ENCODE data around the gene CHD2.

The CHD2 gene

GRCh38 chr15:92881802-92882696 is 18.1 kb upstream of the CHD2 start:
- 25% methylated on average over 19 of the region's 41 CpGs for WGBS (ENCODE audit: insufficient coverage)
- Histone ChIP-seq H3K4me3 (ENCODE audit: control insufficient read depth in 1 of 7, extremely low read depth in 1 of 7, insufficient read depth in 4 of 7, low read depth in 2 of 7, low read length in 6 of 7) (peak overlapping the region in 6 of 7 experiments; percentile 48 to 91 (median 66)), H3K9me3 (ENCODE audit: control extremely low read depth in 1 of 5, control insufficient read depth in 4 of 5, insufficient read depth in 2 of 5, low read depth in 1 of 5, low read length in 4 of 5) (no peaks in the 10 kb centered on the region), H3K27ac (ENCODE audit: insufficient read depth in 1 of 2, low read depth in 1 of 2, low read length in 2 of 2, poor library complexity in 1 of 2, severe bottlenecking in 2 of 2) (peak overlapping the region; percentile 81 to 97), H3K36me3 (ENCODE audit: control insufficient read depth in 4 of 4, insufficient read depth in 4 of 4, low read length in 3 of 4) (peaks cover 0 to 12% (median 7%) of the 10 kb centered on the region in 4 experiments), H3K27me3 (replicated peaks in 2 of 5; ENCODE audit: control insufficient read depth in 4 of 5, insufficient read depth in 5 of 5, low read length in 4 of 5) (no peaks in the 10 kb centered on the region), H3K4me1 (ENCODE audit: control extremely low read depth in 1 of 4, control insufficient read depth in 4 of 4, insufficient read depth in 4 of 4, low read length in 3 of 4) (peaks cover 19 to 46% (median 39%) of the 10 kb centered on the region in 4 experiments)
- ChIA-PET CTCF (interaction anchor here (0.7 to 2.2 kb wide), 17 partner anchors 14 to 85 kb away, joined by 3 to 29 read pairs (median 5); partner anchors contain the start of gene CHD2), POLR2A (interaction anchor here (0.6 to 4.0 kb wide), 16 partner anchors 14 to 85 kb away, joined by 3 to 83 read pairs (median 6); partner anchors contain the start of gene CHD2)
- DNase-seq: peak; percentile 99 to 100 (median 100)

GRCh38 chr15:92882697-92883162 is 17.4 kb upstream of the CHD2 start:
- no peak for DNase-seq
- ChIA-PET CTCF (interaction anchor here (0.7 to 3.0 kb wide), 17 partner anchors 9 to 86 kb away, joined by 3 to 29 read pairs (median 5); partner anchors contain the start of gene CHD2), POLR2A (interaction anchor here (0.6 to 4.0 kb wide), 18 partner anchors 13 to 86 kb away, joined by 3 to 83 read pairs (median 6); partner anchors contain the start of gene CHD2)
- no peaks in the 10 kb centered on the region for H3K27me3 ChIP-seq (replicated peaks in 2 of 5; ENCODE audit: control insufficient read depth in 4 of 5, insufficient read depth in 5 of 5, low read length in 4 of 5)
- H3K4me3 ChIP-seq (ENCODE audit: control insufficient read depth in 1 of 7, extremely low read depth in 1 of 7, insufficient read depth in 4 of 7, low read depth in 2 of 7, low read length in 6 of 7): peak overlapping the region; percentile 84 to 100 (median 91)
- WGBS (ENCODE audit: insufficient coverage): under 1% methylated on average over 48 of the region's 67 CpGs
- H3K36me3 ChIP-seq (ENCODE audit: control insufficient read depth in 4 of 4, insufficient read depth in 4 of 4, low read length in 3 of 4): peaks cover 3 to 17% (median 12%) of the 10 kb centered on the region in 4 experiments
- peak overlapping the region; percentile 94 to 97 for H3K27ac ChIP-seq (ENCODE audit: insufficient read depth in 1 of 2, low read depth in 1 of 2, low read length in 2 of 2, poor library complexity in 1 of 2, severe bottlenecking in 2 of 2)
- peaks cover 19 to 51% (median 41%) of the 10 kb centered on the region in 4 experiments for H3K4me1 ChIP-seq (ENCODE audit: control extremely low read depth in 1 of 4, control insufficient read depth in 4 of 4, insufficient read depth in 4 of 4, low read length in 3 of 4)
- H3K9me3 ChIP-seq (ENCODE audit: control extremely low read depth in 1 of 5, control insufficient read depth in 4 of 5, insufficient read depth in 2 of 5, low read depth in 1 of 5, low read length in 4 of 5): no peaks in the 10 kb centered on the region

GRCh38 chr15:92883163-92883875 is 16.8 kb upstream of the CHD2 start:
- peak overlapping the region; percentile 94 to 97 for H3K27ac ChIP-seq (ENCODE audit: insufficient read depth in 1 of 2, low read depth in 1 of 2, low read length in 2 of 2, poor library complexity in 1 of 2, severe bottlenecking in 2 of 2)
- peaks cover 19 to 55% (median 41%) of the 10 kb centered on the region in 4 experiments for H3K4me1 ChIP-seq (ENCODE audit: control extremely low read depth in 1 of 4, control insufficient read depth in 4 of 4, insufficient read depth in 4 of 4, low read length in 3 of 4)
- H3K9me3 ChIP-seq (ENCODE audit: control extremely low read depth in 1 of 5, control insufficient read depth in 4 of 5, insufficient read depth in 2 of 5, low read depth in 1 of 5, low read length in 4 of 5): no peaks in the 10 kb centered on the region
- CTCF ChIA-PET: interaction anchor here (1.1 to 3.0 kb wide), 11 partner anchors 8 to 74 kb away, joined by 3 to 29 read pairs (median 7); partner anchors contain the start of gene CHD2
- DNase-seq: peak in 1 of 3 donors; percentile 50
- H3K4me3 ChIP-seq (ENCODE audit: control insufficient read depth in 1 of 7, extremely low read depth in 1 of 7, insufficient read depth in 4 of 7, low read depth in 2 of 7, low read length in 6 of 7): peak overlapping the region; percentile 84 to 100 (median 91)
- WGBS (ENCODE audit: insufficient coverage): 0% methylated on average over 31 of the region's 53 CpGs
- no peaks in the 10 kb centered on the region for H3K27me3 ChIP-seq (replicated peaks in 2 of 5; ENCODE audit: control insufficient read depth in 4 of 5, insufficient read depth in 5 of 5, low read length in 4 of 5)
- POLR2A ChIA-PET: interaction anchor here (0.9 to 4.0 kb wide), 11 partner anchors 13 to 86 kb away, joined by 3 to 83 read pairs (median 8); partner anchors contain the start of gene CHD2
- H3K36me3 ChIP-seq (ENCODE audit: control insufficient read depth in 4 of 4, insufficient read depth in 4 of 4, low read length in 3 of 4): peaks cover 7 to 23% (median 17%) of the 10 kb centered on the region in 4 experiments

- Histone ChIP-seq H3K27ac (ENCODE audit: insufficient read depth in 1 of 2, low read depth in 1 of 2, low read length in 2 of 2, poor library complexity in 1 of 2, severe bottlenecking in 2 of 2) (peak overlapping the region; percentile 94 to 97), H3K4me1 (ENCODE audit: control extremely low read depth in 1 of 4, control insufficient read depth in 4 of 4, insufficient read depth in 4 of 4, low read length in 3 of 4) (peaks cover 19 to 55% (median 38%) of the 10 kb centered on the region in 4 experiments), H3K4me3 (ENCODE audit: control insufficient read depth in 1 of 7, extremely low read depth in 1 of 7, insufficient read depth in 4 of 7, low read depth in 2 of 7, low read length in 6 of 7) (peak overlapping the region in 6 of 7 experiments; percentile 84 to 100 (median 95)), H3K36me3 (ENCODE audit: control insufficient read depth in 4 of 4, insufficient read depth in 4 of 4, low read length in 3 of 4) (peaks cover 7 to 28% (median 18%) of the 10 kb centered on the region in 4 experiments), H3K9me3 (ENCODE audit: control extremely low read depth in 1 of 5, control insufficient read depth in 4 of 5, insufficient read depth in 2 of 5, low read depth in 1 of 5, low read length in 4 of 5) (no peaks in the 10 kb centered on the region), H3K27me3 (replicated peaks in 2 of 5; ENCODE audit: control insufficient read depth in 4 of 5, insufficient read depth in 5 of 5, low read length in 4 of 5) (no peaks in the 10 kb centered on the region)
- 0% methylated on average over 3 of the region's 12 CpGs for WGBS (ENCODE audit: insufficient coverage)
- ChIA-PET CTCF (interaction anchor here (1.3 to 3.0 kb wide), 6 partner anchors 8 to 75 kb away, joined by 3 to 16 read pairs (median 6); partner anchors contain the start of gene CHD2), POLR2A (interaction anchor here (0.7 to 4.0 kb wide), 7 partner anchors 12 to 74 kb away, joined by 3 to 83 read pairs (median 8); partner anchors contain the start of gene CHD2)
- no peak for DNase-seq
Observed at GRCh38 chr15:92883876-92884435, 16.2 kb upstream of the CHD2 start.

GRCh38 chr15:92884436-92885223 is 15.5 kb upstream of the CHD2 start:
- H3K4me3 ChIP-seq (ENCODE audit: control insufficient read depth in 1 of 7, extremely low read depth in 1 of 7, insufficient read depth in 4 of 7, low read depth in 2 of 7, low read length in 6 of 7): peak overlapping the region in 6 of 7 experiments; percentile 84 to 100 (median 95)
- H3K36me3 ChIP-seq (ENCODE audit: control insufficient read depth in 4 of 4, insufficient read depth in 4 of 4, low read length in 3 of 4): peaks cover 9 to 32% (median 20%) of the 10 kb centered on the region in 4 experiments
- H3K27ac ChIP-seq (ENCODE audit: insufficient read depth in 1 of 2, low read depth in 1 of 2, low read length in 2 of 2, poor library complexity in 1 of 2, severe bottlenecking in 2 of 2): peak overlapping the region; percentile 94 to 97
- CTCF ChIA-PET: interaction anchor here (0.6 to 3.0 kb wide), 6 partner anchors 10 to 88 kb away, joined by 3 to 16 read pairs (median 6); partner anchors contain the start of gene CHD2
- WGBS (ENCODE audit: insufficient coverage): 0% methylated on average over 1 of the region's 6 CpGs
- no peaks in the 10 kb centered on the region for H3K9me3 ChIP-seq (ENCODE audit: control extremely low read depth in 1 of 5, control insufficient read depth in 4 of 5, insufficient read depth in 2 of 5, low read depth in 1 of 5, low read length in 4 of 5)
- POLR2A ChIA-PET: interaction anchor here (0.6 to 4.0 kb wide), 6 partner anchors 10 to 814 kb away, joined by 3 to 83 read pairs (median 7); partner anchors contain the start of gene CHD2
- H3K4me1 ChIP-seq (ENCODE audit: control extremely low read depth in 1 of 4, control insufficient read depth in 4 of 4, insufficient read depth in 4 of 4, low read length in 3 of 4): peaks cover 19 to 55% (median 38%) of the 10 kb centered on the region in 4 experiments
- H3K27me3 ChIP-seq (replicated peaks in 2 of 5; ENCODE audit: control insufficient read depth in 4 of 5, insufficient read depth in 5 of 5, low read length in 4 of 5): no peaks in the 10 kb centered on the region
- DNase-seq: peak in 1 of 3 donors; percentile 38
